NCI-H2227 treated with DMSO at 0.1 percent for 48 hours (cell line): Measurements from ENCODE around the gene TTC7B.

Source experiments
- DNase-seq: peaks from one replicate; lab custom pipeline; 2025; lab: John Stamatoyannopoulos, UW

TTC7B gene

GRCh38 chr14:90523961-90524875 is 292.0 kb downstream of the TTC7B start:
- DNase-seq: no peak

GRCh38 chr14:90523544-90523943 is 292.7 kb downstream of the TTC7B start:
- DNase-seq: no peak

GRCh38 chr14:90522571-90523191 is 293.5 kb downstream of the TTC7B start:
- DNase-seq: peak; percentile 74

GRCh38 chr14:90521930-90522483 is 294.2 kb downstream of the TTC7B start:
- DNase-seq: no peak

- no peak for DNase-seq
These were observed 294.9 kb downstream of the TTC7B start for GRCh38 chr14:90521084-90521929.

GRCh38 chr14:90520326-90520725 is 295.9 kb downstream of the TTC7B start:
- no peak for DNase-seq

- DNase-seq: no peak
These were observed 296.8 kb downstream of the TTC7B start for GRCh38 chr14:90519262-90519920.

- DNase-seq: no peak
These were observed 297.3 kb downstream of the TTC7B start for GRCh38 chr14:90518941-90519256.

- no peak for DNase-seq
These were observed 297.9 kb downstream of the TTC7B start for GRCh38 chr14:90518069-90518940.

GRCh38 chr14:90517076-90517841 is 299.0 kb downstream of the TTC7B start:
- DNase-seq: no peak

GRCh38 chr14:90514566-90514965 is 301.7 kb downstream of the TTC7B start:
- DNase-seq: no peak

- DNase-seq: no peak
These were observed 302.2 kb downstream of the TTC7B start for GRCh38 chr14:90514015-90514398.

GRCh38 chr14:90513161-90514014 is 302.8 kb downstream of the TTC7B start:
- no peak for DNase-seq

GRCh38 chr14:90512329-90512991 is 303.8 kb downstream of the TTC7B start:
- DNase-seq: no peak

- no peak for DNase-seq
These were observed 304.4 kb downstream of the TTC7B start for GRCh38 chr14:90511795-90512328.

- no peak for DNase-seq
These were observed 305.0 kb downstream of the TTC7B start for GRCh38 chr14:90511252-90511651.

- DNase-seq: no peak
These were observed 306.1 kb downstream of the TTC7B start for GRCh38 chr14:90510159-90510558.

GRCh38 chr14:90509403-90509802 is 306.8 kb downstream of the TTC7B start:
- DNase-seq: no peak
